Tibial nerve (tissue), 4 donors: ENCODE data around the gene ZNF549. TPM values are rescaled to one million over a fixed set of nuclear protein-coding genes. Genes with fewer than 3 reads are reported as not detected.

ENCODE experiments used
- DNase-seq, 2 donors: peaks; one replicate each; pipeline ENCODE4 v3.0.0-alpha.2; 2019; ENCODE audit warnings: low spot score in 2 of 2
- H3K27ac ChIP-seq, 4 donors: fragments of 200-600 bp; sonication (generic) in 3 of 4; one replicate each; pipeline ENCODE4 v1.5.1; 2017 to 2019; ENCODE audit warnings: mild to moderate bottlenecking in 1 of 4
- H3K27me3 ChIP-seq, 2 donors: fragments of 200-600 bp; sonication (generic) in 1 of 2; one replicate each; pipeline versions ENCODE4 v1.5.1 to v1.6.0; 2017 to 2019
- H3K36me3 ChIP-seq, 3 donors: fragments of 200-600 bp; sonication (generic); one replicate each; pipeline ENCODE4 v1.5.1; 2018 to 2019
- H3K4me1 ChIP-seq, 4 donors: fragments of 200-600 bp; sonication (generic) in 3 of 4; one replicate each; pipeline ENCODE4 v1.5.1; 2017 to 2019
- H3K4me3 ChIP-seq, 4 donors: fragments of 200-600 bp; sonication (generic) in 3 of 4; one replicate each; pipeline ENCODE4 v1.5.1; 2017 to 2019; ENCODE audit warnings: mild to moderate bottlenecking in 1 of 4, moderate library complexity in 1 of 4
- H3K9me3 ChIP-seq, 4 donors: fragments of 200-600 bp; sonication (generic) in 3 of 4; one replicate each; pipeline ENCODE4 v1.5.1; 2017 to 2019
- CTCF ChIP-seq, 5 experiments: fragments of 200-600 bp in 3 of 5; fragments of 450-650 bp in 2 of 5; sonication (generic) in 3 of 5; IDR thresholded peaks; one replicate each; pipeline ENCODE4 v1.5.1; 2016 to 2019; ENCODE audit warnings: antibody characterized with exemption in 5 of 5, mild to moderate bottlenecking in 3 of 5, moderate library complexity in 2 of 5
- EP300 ChIP-seq, 2 donors: sonication (generic); formaldehyde crosslinking; IDR thresholded peaks; one replicate each; pipeline ENCODE4 v1.6.1; 2017; ENCODE audit warnings: antibody characterized with exemption in 2 of 2, mild to moderate bottlenecking in 1 of 2
- POLR2A ChIP-seq, 2 donors: fragments of 450-650 bp; IDR thresholded peaks; one replicate each; pipeline ENCODE4 v1.6.1; 2017; ENCODE audit warnings: antibody characterized with exemption in 2 of 2, mild to moderate bottlenecking in 2 of 2, moderate library complexity in 2 of 2
- WGBS, 2 donors: methylation state at CpG; one replicate each; pipeline ENCODE4 v1.1.5; 2018; 5-methylcytosine and 5-hydroxymethylcytosine counted together
- total RNA-seq, 4 donors: library from RNA; depleted of rRNA; stranded (reverse); fragments of >200 nt; gene quantifications; one replicate each; pipeline ENCODE4 v1.1.0, GENCODE V29; 2016

The ZNF549 gene
- total RNA-seq, 4 donors from 2014 or later: 4.9 to 5.7 (median 5.0) TPM

GRCh38 chr19:57578487-57579205 lies 51.5 kb downstream of the ZNF549 start, which contains the start of gene ZNF416:
TSS of gene ZNF416 (minus strand) at chr19:57578911. CDS start at chr19:57578704, 207 bp downstream.
- 1 to 3% methylated on average over 40 to 45 of the region's 62 CpGs for WGBS, 2 donors
- peak; percentile 91 to 98 for DNase-seq
- no peaks in the 10 kb centered on the region for H3K27me3 ChIP-seq
- H3K9me3 ChIP-seq: peaks cover 0 to 52% (median 22%) of the 10 kb centered on the region in 4 donors
- peak within 1 kb of the TSS; percentile 57 to 88 (median 81) for H3K4me3 ChIP-seq
- peak within 1 kb of the TSS in 3 of 4 donors; percentile 64 to 79 (median 72) for H3K27ac ChIP-seq
- H3K36me3 ChIP-seq: peaks cover 0 to 39% (median 28%) of the 10 kb centered on the region in 3 donors
- no peak for TF ChIP-seq POLR2A (IDR thresholded peaks at IDR 0.05)
- TF ChIP-seq EP300 (IDR thresholded peaks at IDR 0.05): peak; percentile 56 to 77
- TF ChIP-seq CTCF (IDR thresholded peaks at IDR 0.05): peak in 3 of 5 experiments; percentile 8 to 41 (median 23)
- H3K4me1 ChIP-seq: peaks cover 0 to 24% (median 10%) of the 10 kb centered on the region in 4 donors

GRCh38 chr19:57583104-57583520 lies 56.0 kb downstream of the ZNF549 start:
- peak overlapping the region in 3 of 4 donors; percentile 31 to 71 (median 51) for H3K4me3 ChIP-seq
- no peaks in the 10 kb centered on the region for H3K27me3 ChIP-seq
- TF ChIP-seq EP300 (IDR thresholded peaks at IDR 0.05): no peak
- TF ChIP-seq CTCF (IDR thresholded peaks at IDR 0.05): no peak
- TF ChIP-seq POLR2A (IDR thresholded peaks at IDR 0.05): no peak
- no peak for DNase-seq
- peak overlapping the region in 1 of 4 donors; percentile 44 for H3K27ac ChIP-seq
- peaks cover 0 to 50% (median 14%) of the 10 kb centered on the region in 4 donors for H3K9me3 ChIP-seq
- H3K4me1 ChIP-seq: peaks cover 0 to 29% (median 9%) of the 10 kb centered on the region in 4 donors
- WGBS, 2 donors: 30 to 37% methylated on average over 19 of the region's 21 CpGs
- H3K36me3 ChIP-seq: peaks cover 0 to 35% (median 9%) of the 10 kb centered on the region in 3 donors

GRCh38 chr19:57583521-57584416 lies 56.6 kb downstream of the ZNF549 start, which contains the start of gene ZIK1:
TSS of gene ZIK1 (plus strand) at chr19:57584145. CDS start at chr19:57584357, 212 bp downstream.
- Histone ChIP-seq H3K9me3 (peaks cover 0 to 57% (median 17%) of the 10 kb centered on the region in 4 donors), H3K36me3 (peaks cover 0 to 41% (median 16%) of the 10 kb centered on the region in 3 donors), H3K27ac (peak within 1 kb of the TSS in 2 of 4 donors; percentile 42 to 44), H3K4me3 (peak within 1 kb of the TSS; percentile 31 to 71 (median 54)), H3K4me1 (peaks cover 0 to 27% (median 8%) of the 10 kb centered on the region in 4 donors), H3K27me3 (no peaks in the 10 kb centered on the region)
- peak; percentile 69 to 80 for DNase-seq
- TF ChIP-seq POLR2A (IDR thresholded peaks at IDR 0.05) (no peak), EP300 (IDR thresholded peaks at IDR 0.05) (peak; percentile 11 to 32), CTCF (IDR thresholded peaks at IDR 0.05) (no peak)
- 3 to 5% methylated on average over 34 to 67 of the region's 76 CpGs for whole genome bisulfite sequencing, 2 donors

GRCh38 chr19:57587529-57587928 lies 60.4 kb downstream of the ZNF549 start:
- WGBS, 2 donors: 92 to 100% methylated on average over 1 of the region's 1 CpG
- no peaks in the 10 kb centered on the region for H3K27me3 ChIP-seq
- no peak for TF ChIP-seq EP300 (IDR thresholded peaks at IDR 0.05)
- TF ChIP-seq POLR2A (IDR thresholded peaks at IDR 0.05): no peak
- TF ChIP-seq CTCF (IDR thresholded peaks at IDR 0.05): no peak
- H3K4me1 ChIP-seq: peaks cover 0 to 19% (median 8%) of the 10 kb centered on the region in 4 donors
- no peak for DNase-seq
- peaks cover 0 to 92% (median 45%) of the 10 kb centered on the region in 4 donors for H3K9me3 ChIP-seq
- H3K4me3 ChIP-seq: no peak overlapping the region
- H3K27ac ChIP-seq: no peak overlapping the region
- peaks cover 0 to 79% (median 42%) of the 10 kb centered on the region in 3 donors for H3K36me3 ChIP-seq
